Bronchial epithelial cell (primary cell): ENCODE measurements around the gene ZNF443. TPM values are rescaled to one million over a fixed set of nuclear protein-coding genes. Genes with fewer than 3 reads are reported as not detected.
"Not testable (repeated sequence)": the region's sequence is repeated elsewhere in the genome, so short reads cannot be mapped to it uniquely, and the experiment has no call there.

ENCODE experiments used
- DNase-seq: peaks from one replicate; pipeline ENCODE4 v3.0.0-alpha.2; 2010; ENCODE audit warnings: low read depth
- FAIRE-seq: peaks from 2 replicates; lab custom pipeline; 2011; peaks lifted over from hg19 to GRCh38; lab: Jason Lieb, UNC
- H3K27me3 ChIP-seq: 2 replicates; pipeline ENCODE4 v1.5.1; 2011; ENCODE audit warnings: low read length; ENCODE audit not compliant: control insufficient read depth, insufficient read depth
- H3K36me3 ChIP-seq: 2 replicates; pipeline ENCODE4 v1.5.1; 2011; ENCODE audit warnings: low read length; ENCODE audit not compliant: control insufficient read depth, insufficient read depth
- H3K4me3 ChIP-seq: 2 replicates; pipeline ENCODE4 v1.5.1; 2011; ENCODE audit warnings: mild to moderate bottlenecking, low read depth, low read length, control low read depth
- CTCF ChIP-seq: IDR thresholded peaks from 2 replicates; pipeline ENCODE4 v1.5.1; 2011; ENCODE audit warnings: mild to moderate bottlenecking, moderate library complexity, low read length, control low read depth, inconsistent platforms; ENCODE audit not compliant: insufficient read depth, severe bottlenecking
- total RNA-seq: library from RNA; depleted of rRNA; stranded (reverse); fragments of >200 nt; gene quantifications from 2 replicates; pipeline ENCODE4 v1.2.1, GENCODE V29; 2014

The ZNF443 gene
- total RNA-seq, 1 donor from 2014 or later: 3.4 TPM

DNA sequence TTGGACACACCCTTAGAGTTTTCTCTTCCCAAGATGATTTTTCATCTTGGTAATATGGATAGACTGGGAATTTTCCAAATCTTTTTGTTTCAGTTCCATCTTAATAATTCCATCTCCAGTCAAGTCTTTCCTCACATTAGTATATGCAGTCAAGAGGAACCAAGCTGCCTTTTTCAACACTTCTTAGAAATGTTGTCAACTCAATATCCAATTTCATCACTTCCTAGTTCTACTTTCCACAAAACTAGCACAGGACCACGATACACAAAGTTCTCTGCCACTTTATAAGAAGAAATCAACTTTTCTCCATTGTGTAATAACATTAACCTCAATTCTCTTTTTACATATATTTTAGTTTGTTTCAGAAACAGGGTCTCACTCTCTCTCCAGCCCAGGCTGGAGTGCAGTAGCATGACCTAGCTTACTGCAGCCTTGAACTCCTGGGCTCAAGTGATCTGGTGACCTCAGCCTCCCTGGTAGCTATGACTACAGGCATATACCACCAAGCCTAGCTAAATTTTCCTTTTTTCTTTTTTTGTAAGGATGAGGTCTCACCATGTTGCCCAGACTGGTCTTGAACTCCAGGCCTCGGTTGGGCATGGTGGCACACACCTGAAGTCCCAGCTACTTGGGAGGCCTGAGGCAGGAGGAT lies 15.5 kb downstream of the ZNF443 start:
- Histone ChIP-seq H3K27me3 (no peaks in the 10 kb centered on the region), H3K36me3 (no peaks in the 10 kb centered on the region), H3K4me3 (no peak overlapping the region)
- no peak for FAIRE-seq
- TF ChIP-seq CTCF: no peak
- no peak for DNase-seq

DNA sequence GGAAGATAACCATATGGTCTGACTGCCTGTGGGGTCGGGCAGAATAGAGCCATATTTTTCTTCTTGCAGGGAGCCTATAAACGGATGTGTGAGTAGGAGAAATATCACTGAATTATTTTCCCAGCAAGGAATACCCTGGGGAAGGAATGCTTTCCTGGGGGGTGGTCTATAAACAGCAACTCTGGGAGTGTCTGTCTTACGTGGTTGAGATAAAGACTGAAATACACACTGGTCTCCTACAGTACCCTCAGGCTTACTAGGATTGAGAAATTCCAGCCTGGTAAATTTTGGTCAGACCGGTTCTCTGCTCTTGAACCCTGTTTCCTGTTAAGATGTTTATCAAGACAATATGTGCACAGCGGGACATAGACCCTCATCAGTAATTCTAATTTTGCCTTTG lies 23.5 kb downstream of the ZNF443 start:
- not testable (repeated sequence) for H3K27me3 ChIP-seq, DNase-seq, FAIRE-seq, H3K36me3 ChIP-seq, H3K4me3 ChIP-seq

DNA sequence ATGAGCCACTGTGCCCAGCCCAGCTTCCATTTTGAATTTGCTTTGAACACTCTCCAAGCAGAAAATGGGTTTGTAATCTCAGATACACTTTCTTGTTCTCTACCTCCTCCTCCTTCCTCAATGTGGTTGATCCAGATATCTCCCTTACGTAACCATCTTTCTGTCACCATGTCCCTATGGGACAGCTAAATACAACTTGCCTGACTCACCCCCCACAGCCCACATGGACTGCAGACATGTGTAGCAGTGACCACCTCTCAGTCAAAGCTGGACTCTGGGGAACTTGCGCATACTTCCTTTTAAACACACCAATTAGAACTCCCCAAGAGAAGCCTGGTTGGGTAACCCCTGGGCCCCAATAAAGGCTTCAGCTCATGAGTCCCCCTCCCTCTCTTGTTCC lies 28.9 kb downstream of the ZNF443 start:
- no peak for DNase-seq
- no peaks in the 10 kb centered on the region for H3K36me3 ChIP-seq
- no peak for FAIRE-seq
- TF ChIP-seq CTCF: no peak
- H3K4me3 ChIP-seq: no peak overlapping the region
- no peaks in the 10 kb centered on the region for H3K27me3 ChIP-seq

DNA sequence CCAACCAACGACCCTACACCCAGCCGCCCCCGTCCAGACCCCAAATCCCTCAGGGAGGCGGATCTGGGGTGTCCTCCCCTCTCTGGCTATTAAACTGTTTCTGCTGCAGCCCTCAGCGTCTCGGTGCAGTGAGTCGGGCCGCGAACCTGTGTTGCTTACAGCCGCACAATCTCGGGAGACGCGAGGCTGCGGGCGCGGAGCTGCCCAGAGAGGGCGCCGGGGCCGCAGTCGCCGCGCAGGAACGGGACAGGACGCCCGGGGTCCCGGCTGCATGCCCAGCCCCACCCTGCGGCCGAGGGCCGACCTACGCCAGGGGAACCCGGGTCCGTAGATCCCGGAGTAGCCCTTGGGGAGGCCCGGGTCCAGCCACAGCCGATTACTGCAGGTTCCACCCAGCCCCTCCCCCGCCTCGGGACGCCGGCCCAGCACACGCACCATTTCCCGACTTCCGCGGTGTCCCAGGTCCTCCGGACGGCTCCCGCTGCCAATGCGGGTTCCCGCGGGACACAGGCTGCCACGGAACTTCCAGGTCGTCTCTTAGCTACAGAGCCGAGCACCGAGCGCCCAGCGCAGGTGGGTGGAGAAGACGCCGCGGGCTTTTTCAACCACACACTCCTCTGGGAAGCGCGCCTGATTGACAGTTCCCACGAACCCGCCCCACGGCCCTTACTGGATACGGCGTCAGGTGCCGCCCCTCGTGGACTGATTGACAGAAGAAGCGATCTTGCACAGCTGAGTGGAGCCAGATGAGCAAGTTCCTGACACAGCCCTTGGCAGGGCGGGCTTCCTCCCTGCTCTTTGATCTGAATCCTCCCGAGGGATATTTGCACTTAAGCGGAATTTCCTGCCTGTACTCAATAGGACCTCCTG lies 40.0 kb downstream of the ZNF443 start, which contains the start of gene ZNF799:
Gene ZNF799, minus strand, starts transcription at position 639 of the 870 bp plus-strand sequence. Its CDS starts 201 bp downstream, at position 438.
- H3K4me3 ChIP-seq: peak within 1 kb of the TSS; percentile 72
- H3K27me3 ChIP-seq: no peaks in the 10 kb centered on the region
- H3K36me3 ChIP-seq: no peaks in the 10 kb centered on the region
- TF ChIP-seq CTCF: peak; percentile 6
- DNase-seq (peak; percentile 95), FAIRE-seq (no peak)

DNA sequence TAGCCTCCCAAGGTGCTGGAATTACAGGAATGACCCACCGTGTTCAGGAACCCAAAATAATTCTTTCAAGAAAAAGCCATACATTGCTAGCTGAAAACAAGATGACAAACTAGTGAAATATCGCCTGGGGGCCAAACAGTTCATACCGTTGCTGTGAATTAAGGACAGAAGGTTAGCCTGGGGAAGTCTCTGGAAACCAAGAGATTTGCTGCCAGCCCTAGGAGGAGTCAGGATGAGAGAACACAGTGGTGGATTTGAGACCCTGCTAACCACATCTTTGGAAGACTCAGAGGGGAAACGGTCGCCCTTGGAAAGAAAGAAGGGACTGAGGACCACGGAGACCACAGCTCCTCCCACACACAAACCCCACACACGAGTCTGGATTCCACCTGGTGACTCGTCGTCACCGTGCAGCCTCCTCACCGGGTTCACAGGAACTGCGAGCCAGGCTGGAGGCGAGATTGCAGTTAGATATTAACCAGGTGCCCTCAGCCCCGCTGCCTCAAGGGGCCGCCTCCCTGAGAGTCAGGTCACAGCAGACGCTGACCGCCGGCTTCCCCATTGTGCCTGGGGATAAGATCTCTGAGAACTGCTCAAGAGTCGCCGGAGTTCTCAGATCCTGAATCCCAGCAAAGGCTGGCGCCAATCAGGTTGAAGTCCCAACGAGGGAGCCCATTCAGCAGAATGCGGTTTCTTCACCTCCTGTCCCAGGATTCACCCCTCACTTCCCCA lies 40.8 kb downstream of the ZNF443 start:
- H3K36me3 ChIP-seq, FAIRE-seq, H3K27me3 ChIP-seq: not testable (repeated sequence)
- DNase-seq: peak; percentile 23
- H3K4me3 ChIP-seq: peak overlapping the region; percentile 72

DNA sequence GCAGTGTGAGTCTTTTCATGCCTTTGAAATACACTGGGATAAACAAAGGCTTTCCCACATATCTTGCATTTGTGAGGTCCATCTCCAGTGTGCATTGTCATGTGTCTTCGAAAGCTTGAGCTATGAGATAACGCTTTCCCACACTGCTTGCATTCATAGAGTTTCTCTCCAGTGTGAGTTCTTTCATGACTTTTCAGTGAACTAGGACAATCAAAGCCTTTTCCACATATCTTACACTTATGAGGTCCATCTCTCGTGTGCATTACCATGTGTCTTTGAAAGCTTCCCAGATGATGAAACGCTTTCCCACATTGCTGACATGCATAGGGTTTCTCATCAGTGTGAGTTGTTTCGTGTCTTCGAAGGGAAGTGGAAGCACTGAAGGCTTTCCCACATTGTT lies 49.7 kb downstream of the ZNF443 start:
- H3K36me3 ChIP-seq, H3K27me3 ChIP-seq, DNase-seq, FAIRE-seq, H3K4me3 ChIP-seq: not testable (repeated sequence)

GRCh38 chr19:12386365-12386764 lies 54.5 kb downstream of the ZNF443 start:
- not testable (repeated sequence) for DNase-seq, H3K27me3 ChIP-seq, H3K4me3 ChIP-seq, FAIRE-seq, H3K36me3 ChIP-seq
